Measurements from ENCODE around the gene MAP2K3.

The MAP2K3 gene

GRCh38 chr17:21284319-21285163, at the start of gene MAP2K3:
MAP2K3 (plus strand) TSS chr17:21284711; CDS start chr17:21284921, 210 bp downstream.
- peak; percentile 98 for DNase-seq

- DNase-seq, result no peak
Observed at GRCh38 chr17:21235921-21236320, 48.6 kb upstream of the MAP2K3 start.

GRCh38 chr17:21239680-21240368, 44.7 kb upstream of the MAP2K3 start:
- peak; percentile 52 for DNase-seq

GRCh38 chr17:21240369-21241055, 44.0 kb upstream of the MAP2K3 start:
- no peak for DNase-seq

GRCh38 chr17:21241564-21241963, 42.9 kb upstream of the MAP2K3 start:
- DNase-seq, result no peak

- DNase-seq, result no peak
Observed at GRCh38 chr17:21242026-21242697, 42.3 kb upstream of the MAP2K3 start.

GRCh38 chr17:21242780-21243515, 41.6 kb upstream of the MAP2K3 start:
- DNase-seq, result no peak

GRCh38 chr17:21243516-21244303, 40.8 kb upstream of the MAP2K3 start:
- no peak for DNase-seq

GRCh38 chr17:21245639-21246084, 38.8 kb upstream of the MAP2K3 start:
- no peak for DNase-seq

- no peak for DNase-seq
Observed at GRCh38 chr17:21246698-21247097, 37.8 kb upstream of the MAP2K3 start.

- no peak for DNase-seq
Observed at GRCh38 chr17:21247552-21248258, 36.8 kb upstream of the MAP2K3 start.

GRCh38 chr17:21248500-21248899, 36.0 kb upstream of the MAP2K3 start:
- DNase-seq, result no peak

GRCh38 chr17:21249086-21249795, 35.3 kb upstream of the MAP2K3 start:
- no peak for DNase-seq

GRCh38 chr17:21249920-21250703, 34.4 kb upstream of the MAP2K3 start:
- DNase-seq, result no peak

GRCh38 chr17:21250854-21251253, 33.7 kb upstream of the MAP2K3 start:
- DNase-seq, result no peak

- DNase-seq, result peak; percentile 6
Observed at GRCh38 chr17:21251337-21252010, 33.0 kb upstream of the MAP2K3 start.

- DNase-seq, result no peak
Observed at GRCh38 chr17:21252289-21252795, 32.2 kb upstream of the MAP2K3 start.
